GM19025 (cell line): Measurements from ENCODE around the gene ZBTB21.
"Not testable (repeated sequence)": the region's sequence is repeated elsewhere in the genome, so short reads cannot be mapped to it uniquely, and the experiment has no call there.

Source experiments
- ATAC-seq: cut with Tn5 transposase; IDR thresholded peaks from one replicate; pipeline ENCODE4 v1.9.1; 2021; ENCODE audit warnings: mild to moderate bottlenecking, low read depth, moderate library complexity; ENCODE audit not compliant: unreplicated experiment

Gene ZBTB21

DNA sequence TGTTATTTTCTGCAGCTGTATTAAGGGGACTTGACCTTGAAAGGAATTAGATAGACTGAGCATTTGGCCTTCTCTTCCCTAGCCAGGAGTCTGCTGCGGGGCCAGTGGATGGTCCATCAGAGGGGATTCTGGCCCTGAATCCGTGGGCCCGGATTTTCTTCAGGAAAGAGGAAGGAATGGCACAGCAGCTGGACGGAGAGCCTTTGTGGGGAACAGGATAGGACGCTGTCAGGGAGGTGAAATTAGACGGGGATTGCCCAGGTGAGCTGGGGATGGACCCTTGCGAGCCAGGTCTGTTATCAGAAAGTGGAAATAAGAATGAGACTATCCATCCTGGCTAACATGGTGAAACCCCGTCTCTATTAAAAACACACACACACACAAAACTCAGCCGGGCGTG is 54.6 kb downstream of the ZBTB21 start:
- no peak for ATAC-seq

DNA sequence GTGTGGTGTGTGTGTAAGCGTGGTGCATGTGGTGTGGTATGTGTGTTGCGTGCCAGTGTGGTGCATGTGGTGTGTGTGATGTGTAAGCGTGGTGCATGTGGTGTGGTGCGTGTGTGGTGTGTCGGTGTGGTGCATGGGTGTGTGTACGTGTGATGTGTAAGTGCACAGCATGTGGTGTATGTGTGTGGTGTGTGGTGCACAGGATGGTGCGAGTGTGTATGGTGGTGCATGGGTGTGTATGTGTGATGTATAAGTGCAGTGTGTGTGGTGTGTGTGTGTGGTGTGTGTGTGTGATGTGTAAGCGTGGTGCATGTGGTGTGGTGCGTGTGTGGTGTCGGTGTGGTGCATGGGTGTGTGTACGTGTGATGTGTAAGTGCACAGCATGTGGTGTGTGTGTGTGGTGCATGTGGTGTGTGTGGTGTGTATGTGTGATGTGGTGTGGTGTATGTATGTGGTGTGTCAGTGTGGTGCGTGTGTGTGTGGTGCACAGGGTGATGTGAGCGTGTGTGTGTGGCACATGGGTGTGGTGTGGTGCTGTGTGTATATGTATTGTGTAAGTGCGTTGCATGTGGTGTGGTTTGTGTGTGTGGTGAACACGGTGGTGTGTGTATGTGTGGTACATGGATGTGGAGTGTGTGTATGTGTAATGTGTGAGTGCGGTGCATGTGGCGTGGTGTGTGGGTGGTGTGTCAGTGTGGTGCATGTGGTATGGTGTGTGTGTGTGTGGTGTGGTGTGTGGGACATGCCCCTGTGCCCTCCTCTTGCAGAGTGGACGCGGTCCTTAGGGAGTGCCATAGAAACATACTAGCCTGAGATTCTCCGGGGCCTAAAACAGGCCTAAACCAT is 55.3 kb downstream of the ZBTB21 start:
- ATAC-seq: no peak

DNA sequence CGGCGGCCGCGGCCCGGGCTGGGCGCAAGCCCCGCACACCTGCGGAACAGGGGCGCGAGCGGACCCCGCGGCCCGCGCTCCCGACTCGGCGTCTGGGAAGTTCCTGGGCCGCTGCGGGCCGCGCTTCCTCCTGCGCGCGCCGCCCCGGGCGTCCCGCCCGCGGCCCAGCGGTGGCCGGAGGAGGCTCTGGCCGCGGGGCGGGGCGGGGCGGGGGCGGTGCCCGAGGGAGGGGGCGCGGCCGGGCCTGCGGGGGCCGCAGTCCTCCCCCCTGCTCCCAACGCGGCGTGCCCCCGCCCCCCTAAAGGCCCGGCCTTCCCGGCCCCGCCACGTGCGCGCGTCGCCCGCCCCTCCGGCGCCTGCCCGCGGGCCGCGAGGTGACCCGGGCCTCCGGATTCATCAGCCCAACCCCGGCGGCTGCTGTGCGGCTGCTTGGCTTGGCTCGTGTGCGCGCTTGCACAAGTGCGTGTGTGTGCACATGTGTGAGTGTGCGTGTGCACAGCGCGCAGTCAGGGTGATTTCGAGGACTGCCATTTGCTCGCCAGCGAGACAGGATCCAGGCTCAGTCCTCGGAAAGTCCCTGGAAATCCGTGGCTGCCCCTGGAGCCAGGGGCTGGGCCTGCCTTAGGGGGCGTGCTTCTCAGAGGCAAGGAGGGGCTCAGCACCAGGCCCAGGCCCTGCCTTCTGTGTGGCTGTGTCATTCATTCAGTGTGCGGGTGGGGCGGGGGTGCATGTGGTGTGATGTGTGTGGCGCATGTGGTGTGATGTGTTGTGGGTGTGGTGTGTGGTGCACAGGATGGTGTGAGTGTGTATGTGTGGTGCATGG is 56.1 kb downstream of the ZBTB21 start, which contains the start of gene C2CD2:
Gene C2CD2 (minus strand): TSS at position 188 of the 823 bp plus-strand sequence. CDS start 370 bp downstream, outside the sequence.
- peak; percentile 58 for ATAC-seq

DNA sequence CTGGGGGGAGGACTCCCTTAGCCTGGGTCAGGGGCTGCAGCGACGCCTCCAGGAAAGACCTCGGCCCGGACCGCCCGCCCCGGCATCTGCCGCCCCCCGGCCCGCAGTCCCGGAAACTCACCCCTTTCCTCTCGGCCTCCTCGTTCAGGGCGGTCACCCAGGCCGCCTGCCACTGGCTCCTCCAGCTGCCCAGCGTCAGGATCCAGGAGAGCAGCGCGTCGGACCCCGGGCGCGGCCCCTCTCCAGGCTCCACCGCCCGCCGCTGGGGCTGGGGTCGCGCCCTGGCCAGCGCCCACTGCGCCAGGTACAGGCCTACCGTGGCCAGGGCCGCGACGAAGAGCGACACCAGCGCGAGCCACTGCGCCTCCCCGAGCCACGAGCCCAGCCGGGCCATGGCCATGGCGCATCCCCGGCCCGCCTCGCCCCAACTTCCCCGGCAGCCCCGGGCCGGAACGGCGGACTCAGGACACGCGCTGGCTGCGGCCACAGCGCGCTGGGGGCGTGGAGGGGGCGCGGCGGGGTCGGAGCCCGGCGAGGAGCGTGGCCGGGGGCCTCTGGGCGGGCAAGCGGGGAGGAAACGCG is 56.8 kb downstream of the ZBTB21 start:
- ATAC-seq: peak; percentile 38

DNA sequence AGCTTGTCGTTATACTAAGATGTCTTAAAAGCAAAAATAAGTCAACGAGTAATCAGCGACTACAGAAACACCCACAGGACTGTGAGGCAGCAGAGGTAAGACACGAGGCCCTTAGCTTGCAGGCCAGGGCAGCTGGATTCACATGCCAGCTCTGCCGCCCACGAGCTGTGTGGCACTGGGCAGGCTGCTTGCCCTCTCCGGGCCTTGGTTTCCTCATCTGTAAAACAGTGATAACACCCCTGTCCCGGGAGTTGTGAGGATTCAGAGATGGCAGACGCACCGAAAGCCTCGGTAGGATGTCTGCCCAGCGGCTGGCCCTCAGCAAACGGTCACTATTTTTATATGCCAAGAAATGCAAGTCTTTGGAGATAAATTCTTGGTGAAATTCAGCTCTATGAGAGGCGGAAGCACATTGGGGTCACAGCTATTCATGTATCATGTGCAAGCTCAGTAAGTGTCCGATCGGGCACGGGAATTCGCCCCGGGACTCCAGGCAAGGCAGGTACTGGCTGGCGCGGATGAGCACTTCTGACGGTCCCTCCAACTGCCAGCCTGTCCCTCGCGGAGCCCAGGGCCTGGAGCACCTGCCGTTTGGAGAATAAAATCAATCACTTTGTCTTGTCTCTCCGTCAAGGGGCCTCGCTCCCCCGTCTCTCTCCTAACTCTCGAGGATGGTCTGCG is 57.5 kb downstream of the ZBTB21 start:
- no peak for ATAC-seq

DNA sequence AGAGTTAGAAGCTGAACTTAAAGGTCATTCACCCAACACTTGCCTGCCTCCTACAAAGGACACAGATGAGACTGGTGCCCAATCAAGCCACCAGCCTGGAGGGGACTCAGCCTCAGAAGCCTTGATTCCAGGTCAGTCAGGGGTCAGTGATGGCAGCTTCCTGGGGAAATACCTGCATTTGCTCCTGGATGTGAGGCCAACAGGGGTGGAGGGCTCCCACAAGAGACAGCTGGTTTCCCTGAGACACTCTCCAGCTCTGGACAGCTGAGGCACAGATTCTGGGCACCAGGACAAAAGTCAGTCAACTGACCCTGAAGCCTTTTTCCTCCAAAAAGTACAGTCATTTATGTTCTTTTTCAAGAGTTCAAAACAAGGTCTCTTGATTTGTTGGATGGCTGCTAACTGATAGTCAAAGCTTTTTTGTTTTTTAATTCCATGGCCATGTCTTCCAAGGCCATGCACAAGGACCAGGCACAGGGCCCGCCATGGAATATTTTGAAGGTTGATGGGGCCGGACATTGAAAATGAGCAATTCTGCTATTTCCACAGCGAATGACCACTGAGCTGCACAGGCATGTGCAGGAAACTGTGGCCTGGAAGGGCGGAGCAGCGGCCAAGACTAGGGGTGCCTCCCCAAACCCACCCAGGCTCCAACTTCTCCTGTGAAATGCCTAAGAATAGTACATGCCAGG is 58.1 kb downstream of the ZBTB21 start:
- ATAC-seq: no peak

DNA sequence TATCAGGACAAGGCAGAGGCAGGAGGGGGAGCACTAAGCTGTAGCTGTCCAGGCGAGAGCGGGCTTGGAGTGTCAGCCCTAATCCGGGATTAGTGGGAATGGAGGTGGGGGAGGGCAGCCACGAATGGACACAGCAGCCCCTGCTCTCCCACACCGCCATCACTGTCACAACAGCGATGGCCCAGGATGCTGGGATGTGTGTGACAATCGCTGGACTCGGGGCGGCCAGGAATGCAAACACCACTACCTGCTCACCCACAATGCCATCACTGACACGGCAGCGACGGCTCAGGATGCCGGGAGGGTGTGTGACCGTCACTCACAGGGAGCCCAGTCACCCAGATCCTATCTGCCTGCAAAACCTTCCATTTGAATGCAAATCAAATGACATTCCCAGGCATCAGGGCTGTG is 59.2 kb downstream of the ZBTB21 start:
- ATAC-seq: no peak

DNA sequence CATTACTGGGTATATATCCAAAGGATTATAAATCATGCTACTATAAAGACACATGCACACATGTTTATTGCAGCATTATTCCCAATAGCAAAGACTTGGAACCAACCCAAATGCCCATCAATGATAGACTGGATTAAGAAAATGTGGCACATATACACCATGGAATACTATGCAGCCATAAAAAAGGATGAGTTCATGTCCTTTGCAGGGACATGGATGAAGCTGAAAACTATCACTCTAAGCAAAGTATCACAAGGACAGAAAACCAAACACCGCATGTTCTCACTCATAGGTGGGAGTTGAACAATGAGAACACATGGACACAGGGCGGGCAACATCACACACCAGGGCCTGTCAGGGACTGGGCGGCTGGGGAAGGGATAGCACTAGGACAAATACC is 60.5 kb downstream of the ZBTB21 start:
- ATAC-seq: not testable (repeated sequence)

DNA sequence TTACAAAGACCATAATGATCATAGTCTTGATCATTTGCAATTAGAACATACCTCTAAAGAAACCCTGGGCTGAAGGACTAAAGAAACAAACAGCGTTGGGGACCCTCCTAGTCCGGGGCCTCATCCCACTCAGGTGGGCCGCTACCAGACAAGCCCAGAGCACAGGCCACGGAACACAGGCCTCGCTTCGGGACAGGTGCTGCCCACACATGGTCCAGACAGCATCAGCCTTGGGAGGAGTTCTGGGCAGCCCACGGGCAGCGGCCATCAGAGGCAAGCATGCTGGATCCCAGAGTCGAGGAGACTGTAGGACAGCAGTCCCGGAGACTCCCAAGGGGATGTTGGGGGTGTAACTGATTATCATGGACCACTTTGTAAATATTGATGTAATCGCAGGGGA is 61.3 kb downstream of the ZBTB21 start:
- ATAC-seq: no peak

DNA sequence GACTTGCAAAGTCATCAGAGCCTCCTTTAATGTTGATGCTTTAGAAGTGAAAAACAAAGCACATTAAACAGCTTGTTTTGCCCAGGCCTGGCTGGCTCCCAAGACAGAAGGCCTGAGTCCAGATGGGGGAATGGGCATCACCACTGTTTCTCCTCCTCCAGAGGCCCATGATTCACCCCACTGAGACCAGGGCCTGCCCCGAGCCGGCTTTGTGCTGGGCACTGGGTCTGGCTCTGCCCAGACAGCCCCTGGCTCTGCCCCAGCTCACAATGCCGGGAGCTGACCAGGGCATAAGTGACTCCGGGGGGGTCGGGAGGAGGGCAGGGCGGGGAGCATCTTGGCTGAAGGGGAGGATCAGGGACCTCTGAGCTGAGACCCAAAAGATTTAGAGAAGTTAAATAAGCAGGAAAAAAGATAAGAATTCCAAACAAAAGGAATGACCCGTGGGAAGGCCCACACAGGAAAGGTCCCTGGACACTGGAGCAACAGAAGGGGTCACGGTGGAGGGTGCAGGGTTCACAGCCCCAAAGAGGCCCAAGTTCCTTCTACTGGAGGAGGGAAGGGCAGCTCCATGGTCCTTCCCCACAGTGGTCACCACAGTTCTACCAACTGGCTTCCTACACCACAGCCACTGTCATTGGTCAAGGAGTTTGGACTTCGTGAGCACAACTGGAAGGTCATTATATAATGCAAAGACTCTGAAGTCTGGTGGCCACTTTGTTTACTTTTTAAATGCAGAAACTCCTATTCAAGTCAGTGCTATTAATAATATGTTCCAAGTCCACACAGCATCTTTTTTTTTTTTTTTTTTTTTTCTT is 61.9 kb downstream of the ZBTB21 start:
- ATAC-seq: no peak

DNA sequence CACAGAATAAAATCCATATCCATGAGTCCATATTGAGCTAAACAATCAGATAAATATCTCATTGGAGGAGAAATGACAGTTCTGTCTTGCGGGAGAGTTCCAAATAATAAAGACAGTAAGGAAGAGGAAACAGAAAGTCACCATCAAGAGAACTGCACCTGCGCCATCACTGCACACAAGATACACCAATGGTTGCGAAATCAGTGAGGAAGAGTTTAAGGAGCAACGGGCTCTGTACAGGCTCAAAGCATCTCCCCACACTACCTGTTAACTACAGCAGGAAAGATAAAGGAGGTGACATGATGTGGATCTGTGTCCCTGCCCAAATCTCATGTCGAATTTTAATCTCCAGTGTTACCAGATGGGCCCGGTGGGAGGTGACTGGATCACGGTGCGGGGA is 64.2 kb downstream of the ZBTB21 start:
- no peak for ATAC-seq

DNA sequence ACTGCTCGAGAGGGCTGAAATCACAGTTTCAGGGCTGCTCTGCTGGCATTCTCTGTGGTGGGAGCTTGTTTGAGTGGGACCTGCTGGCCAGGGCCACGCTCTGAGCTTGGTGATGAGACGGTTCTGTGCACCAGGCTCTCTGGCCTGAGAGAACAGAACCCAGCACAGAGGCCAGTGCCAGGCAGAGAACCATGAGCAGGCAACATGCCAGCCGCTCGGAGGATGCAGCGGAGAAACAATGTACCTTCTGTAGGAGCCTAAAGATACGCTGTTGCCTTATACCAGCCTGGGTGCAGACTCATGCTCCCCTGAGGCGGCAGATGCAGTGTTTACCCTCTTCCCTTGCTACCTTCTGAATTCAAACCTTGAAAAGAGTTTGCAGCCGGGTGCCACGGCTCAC is 66.3 kb downstream of the ZBTB21 start:
- no peak for ATAC-seq

DNA sequence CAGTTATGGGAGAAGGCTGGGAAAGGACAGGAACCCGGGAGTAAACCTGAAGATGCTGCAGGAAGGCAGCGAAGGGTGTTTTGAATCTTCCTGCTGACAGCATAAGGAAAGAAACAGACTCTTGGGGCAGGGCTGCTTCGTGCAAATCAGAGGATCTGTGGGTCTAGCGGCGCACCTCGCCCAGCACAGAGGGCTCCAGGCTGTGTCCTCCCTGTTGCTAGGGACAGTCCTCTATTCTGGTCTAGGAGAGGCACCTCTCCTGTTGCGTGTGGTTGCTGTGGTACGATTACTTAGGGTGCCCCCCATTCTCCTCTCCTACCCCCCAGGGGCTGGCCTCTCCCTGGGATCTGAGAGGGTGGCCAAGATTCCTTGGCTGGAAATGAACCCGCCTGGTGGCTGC is 67.7 kb downstream of the ZBTB21 start:
- no peak for ATAC-seq

DNA sequence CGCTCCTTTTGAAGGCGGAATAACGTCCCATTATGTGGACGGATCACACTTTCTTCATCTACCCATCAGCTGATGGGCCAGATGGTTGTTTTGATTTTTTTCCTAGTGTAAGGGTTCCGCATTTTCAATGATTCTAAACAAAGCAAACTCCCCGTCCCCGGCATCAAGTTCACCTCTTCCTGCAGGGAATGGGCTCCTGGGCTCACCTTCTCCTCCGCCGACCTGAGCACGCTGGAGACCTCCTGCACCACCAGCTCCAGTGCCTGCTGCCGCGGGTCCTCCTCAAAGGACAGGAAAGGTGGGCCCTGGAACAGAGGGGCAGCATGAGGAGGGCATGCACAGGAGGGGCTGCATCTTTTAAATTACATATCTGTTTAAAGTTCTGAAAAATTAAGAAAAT is 68.2 kb downstream of the ZBTB21 start:
- ATAC-seq: no peak

DNA sequence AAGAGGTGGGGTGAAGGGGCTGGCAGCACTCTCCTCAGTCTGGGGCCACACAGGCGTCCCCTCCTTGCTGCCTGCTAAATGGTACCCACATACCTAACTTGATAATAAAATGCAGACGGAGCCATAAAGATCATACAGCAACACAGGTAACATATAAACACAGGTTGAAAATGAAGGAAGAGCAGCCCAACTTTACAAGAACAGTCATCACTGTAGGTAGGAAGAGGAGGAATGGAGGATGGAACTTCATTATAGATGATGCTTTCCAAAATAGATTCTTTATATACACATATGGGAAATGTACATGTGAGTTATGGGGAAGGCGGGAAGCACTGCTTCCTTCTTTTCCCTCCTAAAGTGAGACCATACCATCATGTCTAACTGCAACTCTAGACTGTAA is 69.7 kb downstream of the ZBTB21 start:
- no peak for ATAC-seq

DNA sequence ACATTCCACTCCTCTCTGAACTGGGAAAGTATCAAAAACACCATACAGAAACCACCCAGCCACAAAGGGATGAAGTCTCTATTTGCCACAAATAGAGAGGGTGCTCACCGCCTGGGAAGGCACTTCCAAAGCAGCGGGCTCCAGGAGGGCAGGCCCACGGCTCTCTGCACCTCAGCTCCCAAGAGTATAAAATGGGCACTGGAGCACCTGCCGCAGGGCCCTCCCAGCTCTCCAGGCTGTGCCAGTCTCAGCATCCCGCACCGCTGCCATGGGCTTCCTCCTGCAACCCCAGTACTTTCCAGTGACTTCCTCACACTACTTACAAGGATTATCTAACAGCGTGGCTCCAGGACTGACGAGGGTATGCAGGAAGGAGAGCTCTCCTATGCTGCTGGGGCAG is 70.8 kb downstream of the ZBTB21 start:
- no peak for ATAC-seq
